ENCODE data around the gene MIEF1. TPM values are rescaled to one million over a fixed set of nuclear protein-coding genes. Genes with fewer than 3 reads are reported as not detected.

The MIEF1 gene
- total and polyA plus RNA-seq, 2 of the 8 experiments (the other 6 are each of a cell fraction or from before 2014, with no cell fraction given) = 16.8 to 32.7 TPM

GRCh38 chr22:39489094-39490068 is 12.7 kb upstream of the MIEF1 start:
- no peak overlapping the region for H2BK20ac ChIP-seq (ENCODE audit: low read length)
- no peak overlapping the region for H3K9ac ChIP-seq (replicated peaks in 1 of 4; ENCODE audit: extremely low read depth in 1 of 4, low read depth in 3 of 4, low read length in 3 of 4)
- H2BK5ac ChIP-seq (ENCODE audit: low read depth, low read length) = no peak overlapping the region
- H3K79me2 ChIP-seq (ENCODE audit: control insufficient read depth in 1 of 2, insufficient read depth in 2 of 2, low read length in 2 of 2) = no peaks in the 10 kb centered on the region
- DNase-seq (ENCODE audit: low read depth in 1 of 2, low spot score in 2 of 2) = no peak
- H2BK15ac ChIP-seq (ENCODE audit: low read length) = no peak overlapping the region
- FAIRE-seq = no peak
- H3K79me1 ChIP-seq (ENCODE audit: low read depth, low read length) = no peaks in the 10 kb centered on the region
- H3K4me2 ChIP-seq (ENCODE audit: insufficient read depth in 1 of 2, low read depth in 2 of 2, low read length in 2 of 2) = peak overlapping the region; percentile 23 to 38; a peak in 1 of 4 replicates
- no peak overlapping the region for H3K18ac ChIP-seq (ENCODE audit: extremely low read depth, low read length)
- no peak overlapping the region for H2AFZ ChIP-seq (ENCODE audit: low read length)
- no peak overlapping the region for H3K14ac ChIP-seq (ENCODE audit: insufficient read length)
- no peak overlapping the region for H2AK5ac ChIP-seq (ENCODE audit: low read depth, low read length)
- no peak overlapping the region for H3K56ac ChIP-seq (replicated peaks; ENCODE audit: insufficient read length, low read depth, low read length)
- ChIA-PET CTCF (ENCODE audit: partially characterized antibody) (interaction anchor here (0.9 to 19.7 kb wide), 14 partner anchors 9 to 169 kb away, joined by 3 to 361 read pairs (median 3); partner anchors contain the start of gene RPS19BP1), POLR2A (ENCODE audit: partially characterized antibody) (interaction anchor here (0.9 to 7.0 kb wide), 10 partner anchors 12 to 175 kb away, joined by 3 to 83 read pairs (median 5); partner anchors contain the start of genes ATF4 and MIEF1)
- no peaks in the 10 kb centered on the region for H3K36me3 ChIP-seq (ENCODE audit: control insufficient read depth in 2 of 4, insufficient read depth in 4 of 4, low read length in 3 of 4)
- no peaks in the 10 kb centered on the region for H3K23me2 ChIP-seq (ENCODE audit: low read depth, low read length)
- H3K4ac ChIP-seq (replicated peaks; ENCODE audit: insufficient read length, low read depth, low read length) = no peak overlapping the region
- 88% methylated on average over 14 of the region's 17 CpGs; no CpG with 5 or more reads in 1 of the 2 experiments for WGBS, 2 experiments (ENCODE audit: extremely low coverage in 1 of 2, insufficient coverage in 1 of 2, insufficient read length in 1 of 2, insufficient replicate concordance in 2 of 2, low coverage in 1 of 2, low lambda C conversion rate in 2 of 2, missing lambda C conversion rate in 1 of 2)
- H3K27ac ChIP-seq (ENCODE audit: low read depth, low read length) = no peak overlapping the region
- H2BK12ac ChIP-seq (ENCODE audit: low read depth, low read length) = no peak overlapping the region
- peaks cover 0 to 6% (median 4%) of the 10 kb centered on the region in 4 experiments; a peak in 4 of 7 replicates for H3K4me1 ChIP-seq (replicated peaks in 1 of 4; ENCODE audit: control insufficient read depth in 3 of 4, insufficient read depth in 4 of 4, low read length in 3 of 4)
- peaks cover 0 to 3% of the 10 kb centered on the region in 2 experiments for H4K20me1 ChIP-seq (replicated peaks in 1 of 2; ENCODE audit: control insufficient read depth in 1 of 2, insufficient read depth in 2 of 2, low read length in 2 of 2)
- no peaks in the 10 kb centered on the region for H3K9me3 ChIP-seq (ENCODE audit: insufficient read depth in 2 of 2, low read depth in 1 of 2, low read length in 1 of 2)
- H4K8ac ChIP-seq (ENCODE audit: extremely low read depth, insufficient read depth, low read length) = no peak overlapping the region
- H3K4me3 ChIP-seq (ENCODE audit: extremely low read depth in 1 of 4, insufficient read depth in 2 of 4, low read depth in 3 of 4, low read length in 4 of 4) = no peak overlapping the region
- no peak overlapping the region for H4K91ac ChIP-seq (replicated peaks; ENCODE audit: insufficient read length, low read length)
- no peak overlapping the region for H4K5ac ChIP-seq (ENCODE audit: insufficient read length, low read depth, low read length)
- H3K23ac ChIP-seq (ENCODE audit: insufficient read length) = no peak overlapping the region
- H2BK120ac ChIP-seq (replicated peaks; ENCODE audit: low read depth, low read length) = no peak overlapping the region
- H3K27me3 ChIP-seq (replicated peaks in 1 of 4; ENCODE audit: control insufficient read depth in 3 of 4, extremely low read depth in 1 of 4, insufficient read depth in 3 of 4, low read length in 3 of 4) = peaks cover 0 to 8% (median 3%) of the 10 kb centered on the region in 4 experiments; a peak in 4 of 7 replicates
- TF ChIP-seq KDM5A (IDR thresholded peaks at IDR 0.05; ENCODE audit: low read length) (no peak), KDM4A (IDR thresholded peaks at IDR 0.05; ENCODE audit: low read depth, low read length, severe bottlenecking) (no peak), ASH2L (IDR thresholded peaks at IDR 0.05; ENCODE audit: low read length) (no peak), KDM1A (IDR thresholded peaks at IDR 0.05; ENCODE audit: borderline replicate concordance, low read length) (no peak), CTBP2 (IDR thresholded peaks at IDR 0.05; ENCODE audit: borderline replicate concordance, insufficient read depth, insufficient read length, low read length) (no peak), NRF1 (IDR thresholded peaks at IDR 0.05; ENCODE audit: low read depth, low read length) (no peak), EZH2 (IDR thresholded peaks at IDR 0.05; ENCODE audit: low read depth, low read length, severe bottlenecking) (no peak), JUND (IDR thresholded peaks at IDR 0.05; ENCODE audit: low read length) (no peak), NANOG (IDR thresholded peaks at IDR 0.05; ENCODE audit: insufficient read depth, low read depth, low read length, poor library complexity, severe bottlenecking) (no peak)
